DOHH2 (cell line): ENCODE results near the gene ZCCHC13.

Experiments used
- CTCF ChIP-seq: fragments of 200-600 bp; sonication (generic); IDR thresholded peaks from one replicate; pipeline ENCODE4 v1.5.1; 2014; ENCODE audit warnings: antibody characterized with exemption, mild to moderate bottlenecking, low read depth, low read length; ENCODE audit not compliant: poor library complexity, severe bottlenecking
- EZH2phosphoT487 ChIP-seq: fragments of 200-600 bp; sonication (generic); IDR thresholded peaks from 2 replicates; pipeline ENCODE4 v1.6.1; 2017; ENCODE audit warnings: borderline replicate concordance, mild to moderate bottlenecking, antibody characterized with exemption, low read length, moderate library complexity, mixed read lengths

DNA sequence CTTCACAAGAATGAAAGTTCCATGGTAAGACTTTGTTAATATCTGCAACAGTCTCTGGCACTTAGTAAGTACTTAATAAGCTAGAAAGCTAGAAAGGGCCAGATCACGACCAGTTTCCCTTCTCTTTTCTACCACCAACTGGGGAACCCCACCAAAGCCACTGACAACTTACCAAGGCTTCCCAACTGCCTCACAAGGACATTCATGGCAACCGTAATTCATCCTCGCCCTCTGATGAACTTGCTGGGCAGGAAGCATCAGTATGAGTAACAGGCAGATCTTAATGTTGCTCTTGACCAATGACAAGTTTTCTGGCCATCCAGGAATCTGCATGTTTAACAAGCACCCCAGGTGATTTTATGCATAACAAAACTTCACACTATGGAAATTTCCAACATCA lies 23.2 kb upstream of the ZCCHC13 start:
- TF ChIP-seq CTCF, result no peak
- TF ChIP-seq EZH2phosphoT487, result no peak
